G401 (cell line): Measurements from ENCODE around the gene GAB2. TPM values are rescaled to one million over a fixed set of nuclear protein-coding genes. Genes with fewer than 3 reads are reported as not detected.

Experiments
- DNase-seq: peaks from one replicate; pipeline ENCODE4 v3.0.0-alpha.2; 2015; ENCODE audit warnings: low spot score
- in situ Hi-C: cut with HindIII; loops from 2 replicates; pipeline ENCODE4 v1.10.0; 2016; ENCODE audit warnings: low sequenced_read_pairs, mixed read lengths
- total RNA-seq: library from RNA; depleted of rRNA; stranded (reverse); fragments of >200 nt; shearing (Covaris generic); gene quantifications from 2 replicates; pipeline ENCODE4 v1.2.3, GENCODE V29; 2014

Gene GAB2
- total RNA-seq, 1 experiment from 2014 or later: 13.9 TPM

DNA sequence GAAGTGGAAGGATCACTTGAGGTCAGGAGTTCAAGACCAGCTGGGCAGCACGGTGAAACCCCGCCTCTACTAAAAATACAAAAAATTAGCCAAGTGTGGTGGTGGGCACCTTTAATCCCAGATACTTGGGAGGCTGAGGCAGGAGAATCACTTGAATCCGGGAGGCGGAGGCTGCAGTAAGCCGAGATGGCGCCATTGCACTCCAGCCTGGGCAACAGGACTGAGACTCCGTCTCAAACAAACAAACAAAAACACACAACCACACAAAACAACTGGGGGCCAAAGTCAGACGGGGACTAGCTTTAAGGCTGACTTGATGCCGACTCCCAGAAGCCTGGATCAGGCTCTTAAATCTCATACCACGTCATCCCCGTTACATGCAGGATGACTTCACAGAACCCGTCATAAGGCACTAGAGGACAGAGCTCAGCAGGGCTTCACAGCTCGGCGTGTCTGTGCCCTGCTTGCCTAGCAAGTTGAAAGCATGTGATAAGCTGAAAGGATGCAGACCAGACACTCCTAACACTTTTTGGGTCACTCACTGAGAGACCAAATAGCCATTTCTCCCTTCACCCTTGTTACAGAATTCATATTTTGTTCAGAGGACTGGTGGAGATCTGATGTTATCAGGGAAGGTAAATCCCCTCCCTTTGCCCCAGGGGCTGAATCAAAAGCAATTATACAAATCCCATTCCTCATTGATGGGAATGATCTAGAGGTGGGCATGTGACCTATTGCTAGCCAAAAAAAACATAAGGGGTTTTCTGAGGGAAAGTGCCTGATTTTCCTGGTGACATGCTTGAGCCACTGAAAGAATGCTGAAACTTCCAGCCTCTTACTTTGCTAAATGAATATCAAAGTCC, 65.4 kb downstream of the GAB2 start:
- in situ Hi-C loops: no loop called here
- no peak for DNase-seq

DNA sequence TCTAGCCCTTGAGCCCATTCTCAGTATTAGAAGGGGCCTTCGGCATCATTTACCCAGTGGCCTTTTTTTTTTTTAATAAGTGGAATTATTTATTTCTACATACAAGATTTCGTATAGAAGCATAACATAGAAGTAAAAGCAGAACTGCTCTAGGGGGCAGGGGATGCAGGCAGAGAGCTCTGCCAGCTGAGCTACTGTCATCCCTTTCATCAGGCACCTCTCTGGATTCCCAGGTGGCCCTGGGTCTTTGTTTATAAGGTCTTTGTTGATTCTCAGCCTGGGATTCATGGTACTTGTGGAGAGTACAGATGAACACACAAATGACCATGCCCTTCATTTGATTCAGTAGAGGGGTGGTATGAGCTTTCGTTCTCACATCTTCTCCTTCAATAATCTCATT, 66.4 kb downstream of the GAB2 start:
- no peak for DNase-seq
- in situ Hi-C loops: no loop called here

DNA sequence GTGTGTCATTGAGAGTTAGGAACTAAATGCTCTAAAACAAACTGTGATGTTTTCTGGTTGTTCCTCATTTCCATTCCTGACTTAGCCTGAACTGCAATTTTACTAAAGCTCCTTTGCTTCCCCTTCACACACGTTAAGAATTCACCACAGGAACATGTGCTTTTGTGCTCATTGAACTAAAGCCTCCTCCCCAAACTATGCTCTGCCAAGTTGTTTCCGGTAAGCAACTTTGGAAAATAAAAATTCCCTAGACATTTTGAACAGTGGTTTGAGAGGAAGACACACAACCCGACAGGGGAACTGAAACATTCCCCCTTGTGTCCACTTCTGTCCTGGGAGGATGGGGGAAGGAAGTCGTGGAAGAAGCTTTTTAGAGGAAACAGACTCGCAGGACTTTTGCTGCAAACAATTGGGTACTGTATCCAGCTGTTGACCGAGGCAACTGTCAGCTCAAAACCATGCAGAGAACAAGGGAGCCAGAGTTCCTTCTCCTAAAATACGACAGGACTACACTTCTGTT, 66.9 kb downstream of the GAB2 start:
- no peak for DNase-seq
- in situ Hi-C loops: no loop called here

DNA sequence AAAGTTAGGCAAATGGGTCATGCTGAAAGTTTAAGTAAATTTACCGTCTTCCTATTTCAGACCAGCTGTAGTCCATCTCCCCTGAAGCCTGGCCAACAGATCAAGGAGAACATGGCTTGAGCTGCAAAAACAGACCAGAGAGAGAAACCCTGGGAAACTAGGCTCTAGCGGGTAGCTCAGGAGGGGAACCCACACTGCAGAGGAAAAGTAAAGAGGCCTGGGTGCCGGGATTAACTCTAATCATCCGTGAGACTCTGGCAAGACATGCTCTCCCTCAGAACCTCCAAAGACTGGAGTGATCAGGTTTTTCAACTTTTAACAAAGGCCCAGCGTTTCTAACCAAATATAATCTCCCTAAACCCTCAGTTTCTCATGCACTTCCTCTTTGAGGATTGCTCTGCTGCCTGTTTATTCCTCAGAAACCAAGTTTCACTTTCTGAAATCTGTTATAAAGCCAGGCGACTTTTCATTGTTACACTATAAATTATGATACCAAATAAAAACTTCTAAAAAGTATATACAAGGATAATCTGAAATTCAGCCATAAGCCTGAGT, 67.5 kb downstream of the GAB2 start:
- in situ Hi-C loops: no loop called here

DNA sequence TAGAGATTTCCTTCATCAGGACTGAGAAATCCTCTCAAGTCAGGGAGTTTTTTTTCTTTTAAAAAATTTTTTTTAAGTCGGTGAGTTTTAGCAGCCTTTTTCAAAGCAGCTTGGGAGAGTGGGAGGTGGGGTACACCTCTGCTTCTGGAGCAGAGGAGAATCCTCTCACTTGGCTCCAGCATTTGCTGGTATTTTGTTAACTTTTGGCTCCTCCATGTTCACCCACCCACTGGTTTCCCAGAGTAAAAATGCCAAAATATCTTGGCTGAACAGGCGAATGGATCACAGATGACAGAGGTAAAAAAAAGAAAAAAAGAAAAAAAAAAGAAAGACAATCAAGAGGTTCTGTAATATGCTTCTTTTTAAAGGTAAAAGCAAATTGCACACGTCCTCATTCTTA, 68.0 kb downstream of the GAB2 start:
- in situ Hi-C loops: no loop called here
- no peak for DNase-seq

More for the DNA sequence above, 67.5 kb downstream of the GAB2 start:
- no peak for DNase-seq

DNA sequence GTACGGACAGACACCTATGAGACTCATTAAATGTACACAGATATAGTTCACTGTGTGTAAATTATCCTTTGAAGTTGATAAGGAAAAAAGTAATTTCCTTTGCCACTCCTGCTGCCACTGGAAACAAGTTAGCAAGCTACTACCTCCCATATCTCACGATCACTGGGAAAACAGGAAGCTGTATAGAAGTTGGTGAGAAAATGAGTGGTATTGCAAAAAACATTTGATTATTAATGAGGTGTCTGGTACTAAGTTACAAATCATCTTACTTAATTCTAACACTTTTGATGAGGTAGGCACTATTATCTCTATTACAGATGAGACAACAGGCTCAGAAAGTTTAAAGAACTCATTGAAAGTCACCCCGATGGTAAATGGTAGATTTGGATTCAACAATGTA, 68.5 kb downstream of the GAB2 start:
- in situ Hi-C loops: no loop called here

DNA sequence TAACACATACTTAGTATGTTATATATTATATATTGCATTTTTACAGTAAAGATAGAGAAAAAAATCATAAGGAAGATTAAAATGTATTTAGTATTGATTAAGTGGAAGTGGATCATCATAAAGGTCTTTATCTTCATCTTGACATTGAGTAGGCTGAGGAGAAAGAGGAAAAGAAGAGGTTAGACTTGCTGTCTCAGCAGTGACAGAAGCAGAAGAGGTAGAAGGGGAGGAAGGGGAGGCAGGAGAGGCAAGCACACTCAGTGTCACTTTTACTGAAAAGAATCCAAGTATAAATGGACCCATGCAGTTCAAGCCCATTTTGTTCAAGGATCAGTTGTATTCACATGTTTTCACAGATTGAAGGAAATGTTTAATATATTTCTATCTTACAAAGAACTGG, 69.7 kb downstream of the GAB2 start:
- no peak for DNase-seq
- in situ Hi-C loops: no loop called here

More for the DNA sequence above, 68.5 kb downstream of the GAB2 start:
- no peak for DNase-seq

DNA sequence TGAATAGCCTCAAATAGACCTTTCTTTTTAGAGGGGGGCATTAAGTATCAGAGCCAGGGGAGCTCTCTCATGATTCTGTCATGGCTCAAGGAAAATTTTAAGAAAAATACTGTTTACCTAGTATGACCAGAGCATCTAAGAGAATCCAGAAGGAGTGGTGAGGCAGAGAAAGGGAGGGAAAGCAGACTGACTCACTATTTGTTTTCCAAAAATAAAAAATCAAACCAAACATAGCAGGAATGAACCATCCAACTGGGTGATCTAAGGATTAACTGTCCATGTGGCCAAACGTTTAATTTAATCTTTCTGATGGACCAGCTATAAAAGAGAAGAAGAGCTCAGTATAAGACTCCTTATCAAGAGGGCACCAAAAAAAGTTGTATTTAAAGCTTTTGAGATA, 70.8 kb downstream of the GAB2 start:
- DNase-seq: no peak
- in situ Hi-C loops: no loop called here

DNA sequence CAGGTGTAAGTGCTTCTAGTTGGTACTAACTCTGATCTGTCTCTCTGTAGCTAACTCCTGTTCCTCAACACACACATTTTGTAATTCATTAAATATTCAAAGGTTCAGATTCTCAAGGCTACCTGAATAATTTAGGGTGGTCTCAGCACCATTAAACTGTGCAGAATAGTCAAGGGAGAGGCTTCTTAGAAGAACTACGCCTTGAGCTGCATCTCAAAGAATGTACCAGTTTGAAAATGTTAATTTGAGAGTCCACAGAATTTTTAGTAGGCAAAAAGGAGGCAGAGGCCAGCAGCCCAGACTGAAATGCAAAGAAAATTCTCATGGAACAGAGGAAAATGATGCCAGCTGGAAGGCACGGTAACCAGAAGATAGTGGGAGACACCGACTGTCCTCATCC, 72.2 kb downstream of the GAB2 start:
- DNase-seq: no peak
- in situ Hi-C loops: no loop called here

DNA sequence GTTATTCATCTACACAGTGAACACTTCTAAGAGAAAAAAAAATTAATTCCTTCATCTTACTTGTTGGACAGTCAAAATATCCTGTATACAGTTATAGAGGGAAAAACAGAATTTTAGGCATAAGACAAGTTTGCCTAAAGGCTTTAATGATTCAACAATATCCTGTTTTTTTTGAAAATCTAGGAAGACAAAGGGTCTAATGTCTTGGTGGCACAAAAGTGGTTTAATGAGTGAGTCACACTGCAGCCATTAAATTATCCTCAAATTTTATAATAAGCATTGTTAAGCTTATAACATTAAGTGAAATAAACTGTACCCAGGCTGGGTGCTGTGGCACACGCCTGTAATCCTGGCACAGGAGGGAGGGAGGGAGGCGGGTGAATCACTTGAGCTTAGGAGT, 72.9 kb downstream of the GAB2 start:
- DNase-seq: no peak
- in situ Hi-C loops: no loop called here

DNA sequence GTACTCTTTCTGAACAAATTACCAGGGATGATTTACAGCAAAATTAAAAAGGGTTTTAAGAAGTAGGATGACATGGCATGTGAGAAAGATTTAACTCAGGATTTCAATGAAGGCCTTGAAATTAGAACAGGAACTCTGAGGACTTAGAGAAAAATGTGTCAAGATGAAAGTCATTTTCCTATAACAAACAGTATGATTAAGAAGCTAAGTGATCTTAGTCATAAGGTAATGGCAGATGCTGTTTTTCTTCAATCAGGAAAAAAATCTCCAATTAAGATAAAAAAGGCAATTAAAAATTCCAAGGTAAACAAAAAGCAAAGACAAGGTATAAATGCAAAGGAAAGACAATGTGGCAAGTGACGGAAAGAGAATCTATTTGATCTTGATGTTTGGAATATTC, 73.5 kb downstream of the GAB2 start:
- no peak for DNase-seq
- in situ Hi-C loops: no loop called here

DNA sequence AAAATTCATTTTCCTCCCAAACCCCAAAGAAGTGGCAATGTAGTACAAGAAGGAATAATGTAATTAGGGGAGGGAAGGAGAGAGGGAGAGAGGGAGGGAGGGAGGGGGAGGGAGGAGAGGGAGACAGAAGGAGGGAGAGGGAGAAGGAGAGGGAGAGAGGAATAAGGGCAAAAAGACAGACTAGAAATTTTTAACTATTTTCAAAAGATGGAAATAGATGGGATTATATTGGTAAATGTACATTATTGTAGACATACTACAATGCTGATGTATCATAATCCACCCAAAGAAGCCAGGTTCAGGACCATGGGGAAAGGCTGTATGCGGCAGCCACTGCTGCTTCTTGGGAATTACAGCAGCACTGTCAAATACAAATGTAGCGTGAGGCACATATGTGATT, 74.3 kb downstream of the GAB2 start:
- in situ Hi-C loops: no loop called here
- no peak for DNase-seq

DNA sequence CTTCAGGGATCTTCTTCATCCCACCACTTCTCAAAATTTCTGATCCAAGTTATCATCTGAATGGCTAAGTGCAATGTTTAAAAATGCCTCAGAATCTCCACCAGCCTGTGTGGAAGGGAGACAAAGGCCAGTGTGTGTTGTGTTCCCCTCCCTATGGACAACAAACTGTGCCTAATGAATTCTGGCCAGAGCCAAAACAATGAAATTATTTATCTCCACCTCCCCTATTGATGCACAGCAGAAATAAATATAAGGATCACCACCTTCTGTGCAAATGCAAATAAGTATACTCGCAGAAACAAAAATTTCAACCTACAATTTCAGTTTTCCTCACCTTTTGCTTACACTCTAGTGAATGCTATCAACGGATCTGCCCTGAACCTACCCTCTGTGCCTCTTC, 75.8 kb downstream of the GAB2 start:
- in situ Hi-C loops: no loop called here
- DNase-seq: no peak

DNA sequence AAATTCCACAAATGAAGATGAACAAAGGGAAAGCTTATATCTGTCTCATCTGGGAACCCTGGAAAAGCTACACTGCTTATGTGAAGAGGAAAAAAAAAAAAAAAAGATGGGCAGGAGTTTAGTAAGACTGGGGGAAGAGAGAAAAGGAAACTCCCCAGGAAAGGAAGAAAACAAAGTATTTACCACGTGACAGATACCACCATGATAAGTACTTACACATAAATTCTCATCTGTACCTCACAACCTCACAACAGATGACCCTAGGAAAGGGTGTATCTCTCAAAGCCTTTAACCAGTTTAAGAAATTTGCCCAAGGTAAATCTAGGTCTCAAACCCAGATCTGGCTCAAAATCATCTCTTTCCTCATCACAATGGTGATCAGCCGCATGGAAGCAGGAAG, 77.1 kb downstream of the GAB2 start:
- in situ Hi-C loops: no loop called here
- DNase-seq: no peak

DNA sequence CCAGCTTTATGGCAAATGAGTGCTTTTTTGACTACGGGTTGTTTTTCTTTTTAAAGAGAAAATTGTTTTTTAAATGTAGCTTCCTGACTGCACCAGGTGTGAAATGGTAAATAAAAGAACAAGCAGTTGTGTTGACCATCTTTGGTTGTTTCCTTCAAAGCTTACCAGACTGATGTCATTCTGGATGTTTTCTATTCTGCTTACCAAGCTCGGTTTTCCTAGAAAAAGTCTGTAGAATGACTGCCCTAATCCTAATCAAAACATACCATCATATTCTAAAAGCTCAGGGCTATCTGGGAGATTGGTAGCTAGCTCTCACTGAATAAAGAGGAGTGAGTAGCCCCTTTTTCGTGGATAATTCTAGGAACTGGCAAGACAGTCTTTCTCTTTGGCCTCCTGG, 77.7 kb downstream of the GAB2 start:
- no peak for DNase-seq
- in situ Hi-C loops: no loop called here

DNA sequence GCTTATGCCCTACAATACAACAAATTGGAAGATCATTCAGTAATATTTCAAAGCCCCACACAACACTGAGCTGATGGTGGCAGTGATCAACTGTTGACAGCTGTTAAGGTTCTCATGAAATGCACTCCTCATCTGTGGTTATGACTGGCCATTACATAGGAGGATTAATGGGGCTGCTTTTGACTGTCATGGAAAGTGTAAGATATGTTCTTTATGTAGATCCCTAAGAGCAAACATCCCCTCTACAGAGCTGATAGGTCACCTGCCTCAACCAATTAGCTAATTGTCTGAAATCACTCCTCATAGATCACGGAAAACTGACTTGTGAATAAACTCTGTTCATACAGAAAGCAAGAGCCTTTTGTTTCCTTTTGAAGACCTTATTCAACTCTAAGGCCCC, 78.1 kb downstream of the GAB2 start:
- DNase-seq: no peak
- in situ Hi-C loops: no loop called here

DNA sequence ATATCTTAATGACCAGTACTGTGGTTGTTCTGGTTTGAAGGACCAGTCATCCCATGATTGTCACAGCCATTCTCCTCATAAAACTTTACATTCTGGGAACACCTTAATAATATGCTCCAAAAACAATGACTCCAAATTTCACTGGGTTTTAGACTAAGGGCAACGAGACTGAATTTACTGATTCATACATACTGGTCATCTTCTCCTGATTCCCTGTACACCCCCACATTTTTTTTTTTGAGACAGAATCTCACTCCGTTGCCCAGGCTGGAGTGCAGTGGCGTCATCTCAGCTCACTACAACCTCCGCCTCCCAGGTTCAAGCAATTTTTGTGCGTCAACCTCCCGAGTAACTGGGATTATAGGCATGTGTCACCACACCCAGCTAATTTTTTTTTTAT, 78.9 kb downstream of the GAB2 start:
- in situ Hi-C loops: no loop called here
- DNase-seq: no peak

DNA sequence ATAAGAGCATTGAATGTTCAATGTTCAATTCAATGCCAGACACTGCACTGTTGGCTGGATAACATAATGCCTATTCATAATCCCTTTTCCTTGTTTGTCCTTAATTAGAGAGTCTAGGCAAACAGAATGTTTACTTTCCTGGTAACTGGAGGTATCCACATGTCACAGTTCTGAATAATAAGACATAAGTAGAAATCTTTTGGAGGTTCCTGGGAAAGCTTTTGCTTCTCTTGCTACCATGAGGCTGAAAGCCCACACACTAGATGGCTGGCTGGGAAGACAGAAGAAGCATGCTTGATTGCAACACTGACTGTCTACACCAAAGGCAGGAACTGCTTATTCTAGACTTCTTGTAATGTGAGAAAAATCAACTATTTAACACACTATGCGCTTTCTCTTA, 79.5 kb downstream of the GAB2 start:
- no peak for DNase-seq
- in situ Hi-C loops: no loop called here

DNA sequence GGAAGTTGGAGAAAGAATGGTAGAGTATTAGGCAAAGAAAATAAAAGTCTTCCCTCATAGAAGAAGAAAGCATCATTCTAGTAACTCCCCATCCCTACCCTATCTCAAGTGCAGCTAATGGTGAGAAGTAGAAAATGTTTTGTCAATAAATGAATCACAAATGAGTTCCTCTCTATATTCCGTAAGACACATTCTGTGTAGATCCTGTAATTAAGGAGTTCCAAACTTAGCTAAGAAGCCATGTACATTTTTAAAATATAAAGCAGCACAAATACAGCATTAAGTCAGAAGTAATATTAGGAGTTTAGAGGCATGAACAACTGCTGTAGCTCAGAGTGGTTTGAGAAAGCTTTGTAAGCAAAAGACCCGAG, 80.1 kb downstream of the GAB2 start:
- DNase-seq: no peak
- in situ Hi-C loops: no loop called here

DNA sequence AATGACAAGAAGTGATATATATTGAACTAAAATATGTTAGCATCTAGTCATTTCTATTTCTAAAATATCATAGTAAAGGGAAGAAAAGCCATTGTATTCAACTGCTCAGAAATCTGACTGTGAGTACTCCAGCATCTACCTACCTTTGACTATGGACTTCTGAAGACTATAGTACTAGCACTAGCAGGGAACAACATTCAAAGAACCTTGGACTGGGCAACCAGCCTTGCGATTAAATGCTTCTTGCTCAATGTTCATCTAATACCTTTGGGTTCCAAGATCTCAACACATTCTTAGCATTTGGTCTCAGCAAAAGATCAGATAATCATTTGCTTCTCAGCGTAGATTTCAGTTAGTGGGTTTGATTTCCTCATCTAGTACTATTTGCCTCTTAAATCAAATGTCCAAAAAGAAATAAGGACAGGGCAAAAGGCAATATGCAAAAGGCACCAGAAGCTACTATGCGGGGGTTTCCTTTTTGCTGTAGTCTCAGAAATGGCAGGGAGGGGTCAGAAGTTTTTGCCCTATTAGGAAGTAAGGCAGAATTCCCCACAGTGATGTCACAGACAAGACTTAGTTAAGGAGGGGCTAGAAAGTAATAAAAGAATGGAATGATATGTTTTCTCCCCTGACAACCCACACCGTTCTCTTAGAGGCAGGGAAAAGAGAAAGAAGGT, 80.6 kb downstream of the GAB2 start:
- DNase-seq: no peak
- in situ Hi-C loops: no loop called here
